NCI-H187 (cell line): ENCODE measurements around the gene DDX60.
A peak's percentile ranks its signal among the peaks of the same experiment; 100 is the strongest.
"Not testable (repeated sequence)": the region's sequence is repeated elsewhere in the genome, so short reads cannot be mapped to it uniquely, and the experiment has no call there.

Experiments used
- DNase-seq, 2 experiments: peaks; one replicate each; lab custom pipeline; 2025; lab: John Stamatoyannopoulos, UW

Gene DDX60, protein sequence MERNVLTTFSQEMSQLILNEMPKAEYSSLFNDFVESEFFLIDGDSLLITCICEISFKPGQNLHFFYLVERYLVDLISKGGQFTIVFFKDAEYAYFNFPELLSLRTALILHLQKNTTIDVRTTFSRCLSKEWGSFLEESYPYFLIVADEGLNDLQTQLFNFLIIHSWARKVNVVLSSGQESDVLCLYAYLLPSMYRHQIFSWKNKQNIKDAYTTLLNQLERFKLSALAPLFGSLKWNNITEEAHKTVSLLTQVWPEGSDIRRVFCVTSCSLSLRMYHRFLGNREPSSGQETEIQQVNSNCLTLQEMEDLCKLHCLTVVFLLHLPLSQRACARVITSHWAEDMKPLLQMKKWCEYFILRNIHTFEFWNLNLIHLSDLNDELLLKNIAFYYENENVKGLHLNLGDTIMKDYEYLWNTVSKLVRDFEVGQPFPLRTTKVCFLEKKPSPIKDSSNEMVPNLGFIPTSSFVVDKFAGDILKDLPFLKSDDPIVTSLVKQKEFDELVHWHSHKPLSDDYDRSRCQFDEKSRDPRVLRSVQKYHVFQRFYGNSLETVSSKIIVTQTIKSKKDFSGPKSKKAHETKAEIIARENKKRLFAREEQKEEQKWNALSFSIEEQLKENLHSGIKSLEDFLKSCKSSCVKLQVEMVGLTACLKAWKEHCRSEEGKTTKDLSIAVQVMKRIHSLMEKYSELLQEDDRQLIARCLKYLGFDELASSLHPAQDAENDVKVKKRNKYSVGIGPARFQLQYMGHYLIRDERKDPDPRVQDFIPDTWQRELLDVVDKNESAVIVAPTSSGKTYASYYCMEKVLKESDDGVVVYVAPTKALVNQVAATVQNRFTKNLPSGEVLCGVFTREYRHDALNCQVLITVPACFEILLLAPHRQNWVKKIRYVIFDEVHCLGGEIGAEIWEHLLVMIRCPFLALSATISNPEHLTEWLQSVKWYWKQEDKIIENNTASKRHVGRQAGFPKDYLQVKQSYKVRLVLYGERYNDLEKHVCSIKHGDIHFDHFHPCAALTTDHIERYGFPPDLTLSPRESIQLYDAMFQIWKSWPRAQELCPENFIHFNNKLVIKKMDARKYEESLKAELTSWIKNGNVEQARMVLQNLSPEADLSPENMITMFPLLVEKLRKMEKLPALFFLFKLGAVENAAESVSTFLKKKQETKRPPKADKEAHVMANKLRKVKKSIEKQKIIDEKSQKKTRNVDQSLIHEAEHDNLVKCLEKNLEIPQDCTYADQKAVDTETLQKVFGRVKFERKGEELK (N-terminal part only)

DNA sequence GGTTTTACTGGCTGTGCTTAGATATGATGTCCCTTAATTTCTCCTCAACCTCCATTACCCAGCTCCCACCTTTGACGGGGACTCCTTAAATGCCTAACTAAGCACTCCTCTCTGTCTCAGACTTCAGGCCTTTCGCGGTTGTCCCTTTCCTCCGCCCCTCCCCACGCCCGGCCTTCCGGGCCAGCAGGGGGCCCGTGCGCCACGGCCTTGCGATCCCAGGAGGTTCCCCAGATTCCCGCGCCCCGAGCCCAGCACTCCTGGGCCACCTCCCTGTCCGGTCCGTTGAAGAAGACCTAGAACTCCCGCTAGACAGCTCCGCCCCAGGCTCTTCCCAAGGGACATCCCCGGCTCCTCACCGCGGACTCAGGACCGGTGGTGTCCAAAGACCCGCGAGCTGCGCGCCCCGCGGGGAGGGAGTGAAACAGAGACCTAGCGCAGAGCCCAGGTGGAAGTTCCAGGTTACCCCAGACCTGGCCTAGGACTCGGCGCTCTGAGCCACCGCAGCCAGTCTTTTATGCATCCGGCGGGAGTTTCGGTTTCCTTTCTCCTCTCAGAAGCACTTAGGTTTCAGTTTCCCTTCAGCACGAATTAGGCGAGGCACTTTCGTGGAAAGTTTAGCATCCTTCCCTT is at the start of gene DDX60:
DDX60 (minus strand) TSS at position 487 of the 630 bp plus-strand sequence. CDS start 7,493 bp downstream, outside the sequence.
- peak in 1 of 2 experiments; percentile 13 for DNase-seq

DNA sequence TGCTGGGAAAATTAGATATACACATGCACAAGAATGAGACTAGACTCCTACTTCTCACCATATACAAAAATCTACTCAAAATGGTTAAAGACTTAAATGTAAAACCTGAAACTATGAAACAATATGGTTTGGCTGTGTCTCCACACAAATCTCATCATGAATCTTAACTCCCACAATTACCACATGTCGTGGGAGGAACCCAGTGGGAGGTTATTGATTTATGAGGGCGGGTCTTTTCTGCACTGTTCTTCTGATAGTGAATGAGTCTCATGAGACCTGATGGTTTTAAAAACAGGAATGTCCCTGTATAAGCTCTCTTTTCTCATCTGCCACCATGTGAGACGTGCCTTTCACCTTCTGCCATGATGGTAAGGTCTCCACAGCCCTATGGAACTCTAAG is 48.5 kb upstream of the DDX60 start:
- DNase-seq = no peak

DNA sequence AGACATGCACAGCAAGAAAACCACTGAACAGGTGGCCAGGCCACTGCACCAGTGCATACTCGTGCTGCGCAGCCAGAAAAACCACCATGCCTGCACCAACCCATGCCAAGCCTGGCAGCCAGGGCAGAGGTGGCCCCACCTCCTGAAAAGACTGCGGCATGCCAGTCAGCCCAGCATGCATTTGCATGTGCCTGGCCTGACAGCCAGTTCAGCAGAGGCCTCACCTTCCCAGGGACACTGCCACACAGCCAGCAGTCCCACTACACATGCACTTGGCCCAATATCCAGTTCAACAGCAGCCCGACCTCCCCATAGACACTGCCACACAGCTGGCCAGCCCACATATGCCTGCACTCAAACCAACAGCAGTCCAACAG is 43.5 kb upstream of the DDX60 start:
- DNase-seq = no peak

DNA sequence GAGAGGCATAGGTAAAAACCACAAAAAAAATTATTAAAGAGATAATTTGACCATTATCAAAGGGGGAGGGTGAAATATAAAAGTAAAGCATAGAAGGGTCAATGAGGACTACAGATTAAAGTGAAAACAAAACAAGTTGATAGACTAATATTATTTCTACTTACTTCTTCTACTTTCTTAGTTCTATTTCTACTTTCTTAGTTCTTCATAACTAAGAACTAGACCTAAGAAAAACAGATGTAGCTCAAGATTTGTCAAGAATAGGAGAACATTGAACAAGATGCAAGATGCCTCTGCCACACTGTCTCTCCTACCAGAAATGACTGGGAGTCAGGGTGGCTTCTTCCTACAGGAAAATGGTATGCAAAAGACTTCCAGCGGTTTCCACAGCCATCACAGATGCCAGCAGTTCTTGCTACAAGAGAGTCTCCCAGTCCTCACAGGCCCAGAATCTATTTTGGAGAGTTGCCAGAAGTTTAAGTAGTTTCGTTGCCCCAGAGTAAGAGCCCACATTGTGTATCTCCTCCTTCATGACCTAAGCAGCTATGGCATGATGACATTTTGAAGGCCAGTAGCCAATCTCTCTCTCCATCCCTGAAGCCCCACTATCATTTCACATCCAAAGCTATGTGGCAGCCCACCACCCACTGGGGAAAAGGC is 42.9 kb upstream of the DDX60 start:
- no peak for DNase-seq

DNA sequence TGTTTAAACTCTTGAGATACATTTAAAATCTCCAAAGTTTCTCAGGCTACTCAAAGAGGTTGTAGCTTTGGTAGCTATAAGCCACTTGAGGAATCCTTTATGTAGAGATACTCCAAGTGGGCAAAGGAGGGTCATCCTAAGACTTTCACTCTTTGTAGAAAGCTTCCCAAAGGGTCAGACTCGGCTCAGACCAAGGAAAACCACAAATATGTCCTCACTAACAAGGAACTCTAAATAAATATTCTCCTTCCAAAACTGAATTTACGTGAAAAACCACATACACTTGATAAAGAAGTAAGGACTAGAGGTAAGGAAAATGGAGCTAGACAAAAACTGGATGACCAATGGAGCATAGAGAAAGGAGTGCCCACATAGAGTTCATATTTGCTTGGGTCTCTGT is 41.7 kb upstream of the DDX60 start:
- DNase-seq = no peak

DNA sequence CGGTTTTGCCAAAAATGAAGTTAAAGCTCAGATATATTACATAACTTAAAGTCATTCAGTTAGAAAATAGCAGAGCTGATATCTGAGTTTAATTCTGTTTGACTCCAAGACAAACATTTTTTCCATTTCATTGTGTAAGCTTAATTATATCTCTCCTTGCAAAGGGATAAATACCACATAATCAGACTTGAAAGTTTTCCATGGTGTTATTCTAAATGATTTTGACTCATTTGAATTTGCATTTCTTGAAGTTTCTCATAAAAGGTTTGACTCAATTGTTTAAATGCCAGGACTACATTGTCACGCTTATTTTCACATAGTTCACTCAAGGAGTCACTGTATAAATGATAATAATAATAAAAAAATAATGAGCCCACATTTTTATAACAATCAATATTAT is 39.4 kb upstream of the DDX60 start:
- DNase-seq = no peak

DNA sequence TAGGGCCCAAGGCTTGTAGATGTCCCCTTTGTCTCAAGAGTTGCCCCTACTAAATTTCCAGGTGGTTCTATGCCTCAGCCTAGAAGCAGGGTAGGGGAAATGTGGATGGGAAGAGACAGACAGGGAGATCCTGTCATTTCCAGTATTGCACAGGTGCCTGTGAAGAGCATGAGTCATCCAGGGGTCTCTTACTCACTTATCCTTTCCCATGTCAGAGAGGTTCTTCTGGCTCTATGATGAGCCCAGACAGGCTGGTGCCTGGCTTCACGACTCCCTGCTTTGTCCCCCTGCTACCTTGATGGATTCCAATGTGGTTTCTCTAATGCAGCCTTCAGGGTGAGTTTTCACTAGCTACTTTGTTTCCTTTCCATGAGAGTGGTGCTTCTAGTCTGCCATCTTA is 35.2 kb upstream of the DDX60 start:
- no peak for DNase-seq

DNA sequence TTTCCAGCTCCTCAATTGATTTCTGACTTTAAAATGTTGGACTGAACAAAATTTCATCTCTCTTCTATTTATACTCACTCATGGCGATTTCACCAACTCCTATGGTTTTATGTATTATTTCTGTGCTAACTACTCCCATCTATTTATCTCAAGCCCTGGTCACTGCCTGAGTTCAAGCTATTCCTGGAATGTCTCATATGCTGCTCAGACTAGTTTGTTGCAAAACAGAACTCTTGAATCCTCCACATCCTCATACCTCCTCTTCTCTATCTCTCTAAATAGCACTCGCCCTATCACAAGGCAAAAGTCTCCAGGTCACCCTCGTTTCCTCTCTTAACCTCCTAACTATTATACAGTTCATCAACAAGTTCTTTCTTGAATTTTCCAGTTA is 19.0 kb upstream of the DDX60 start:
- DNase-seq = no peak

DNA sequence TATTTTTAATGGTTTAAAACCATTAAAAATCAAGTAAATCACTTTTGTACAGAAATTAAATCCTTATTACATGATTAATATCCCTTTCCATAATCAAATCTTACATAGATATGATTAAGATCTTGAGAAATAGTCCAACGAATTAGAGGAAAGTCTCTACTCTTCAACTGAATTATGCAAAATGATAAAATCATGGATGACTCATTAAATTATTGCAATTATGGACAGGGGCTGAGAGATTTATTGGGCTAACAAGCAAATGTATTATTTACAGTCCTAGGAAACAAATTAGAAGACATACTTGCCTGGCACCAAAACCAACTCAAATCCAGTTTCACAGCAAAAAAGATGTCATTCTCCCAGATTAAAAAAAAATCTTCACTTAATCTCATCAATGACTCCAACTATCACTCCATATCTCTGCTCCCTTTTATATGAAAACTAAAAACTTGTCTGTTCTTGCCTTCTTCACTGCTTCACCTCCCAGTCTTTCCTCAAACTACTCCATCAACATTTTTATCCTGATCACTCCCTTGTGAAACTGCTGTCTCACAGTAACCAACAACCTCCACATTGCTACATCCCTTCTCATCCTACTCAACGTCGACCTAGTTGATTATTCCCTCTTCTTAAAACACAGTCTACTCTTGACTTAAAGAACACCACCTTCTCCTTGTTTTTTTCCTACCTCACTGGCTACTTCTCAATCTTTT is 18.4 kb upstream of the DDX60 start:
- DNase-seq = no peak

DNA sequence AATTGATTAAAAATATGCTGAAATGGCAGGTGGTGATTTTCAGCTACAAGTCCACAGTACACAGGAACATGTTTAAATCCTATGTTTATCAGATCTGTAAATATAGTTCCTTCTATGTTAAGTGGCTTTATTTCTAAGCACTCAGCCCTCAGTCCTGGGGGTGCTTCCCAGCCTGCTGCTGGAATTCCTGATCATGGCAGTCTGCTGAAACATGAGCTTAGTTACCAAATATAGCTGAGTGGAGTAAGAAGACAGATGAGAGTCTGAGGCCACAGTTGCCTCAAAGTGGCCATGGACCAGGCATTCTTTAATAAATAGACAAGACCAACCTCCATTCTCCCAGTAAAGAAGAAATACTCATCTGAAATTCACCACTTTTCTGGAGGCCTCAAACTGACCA is 17.1 kb upstream of the DDX60 start:
- DNase-seq = no peak

DNA sequence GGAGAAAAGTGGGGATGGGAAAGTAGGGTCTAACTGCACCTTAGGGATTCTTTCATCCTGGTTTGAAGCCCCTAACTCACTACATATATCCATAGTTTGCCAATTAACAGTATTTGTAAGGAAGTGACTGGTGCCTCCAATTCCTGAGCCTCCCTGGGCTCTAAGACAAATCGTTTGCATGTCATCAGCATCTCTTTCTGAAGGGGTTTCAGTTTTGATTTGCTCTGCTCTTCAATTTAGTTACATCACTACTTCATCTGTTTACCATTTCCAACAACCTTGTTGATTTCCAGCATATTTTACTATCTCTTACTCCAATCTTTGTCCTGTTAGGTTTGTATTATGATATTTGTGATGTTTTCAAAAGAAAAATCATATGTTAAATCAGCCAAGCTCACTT is 15.5 kb upstream of the DDX60 start:
- no peak for DNase-seq

DNA sequence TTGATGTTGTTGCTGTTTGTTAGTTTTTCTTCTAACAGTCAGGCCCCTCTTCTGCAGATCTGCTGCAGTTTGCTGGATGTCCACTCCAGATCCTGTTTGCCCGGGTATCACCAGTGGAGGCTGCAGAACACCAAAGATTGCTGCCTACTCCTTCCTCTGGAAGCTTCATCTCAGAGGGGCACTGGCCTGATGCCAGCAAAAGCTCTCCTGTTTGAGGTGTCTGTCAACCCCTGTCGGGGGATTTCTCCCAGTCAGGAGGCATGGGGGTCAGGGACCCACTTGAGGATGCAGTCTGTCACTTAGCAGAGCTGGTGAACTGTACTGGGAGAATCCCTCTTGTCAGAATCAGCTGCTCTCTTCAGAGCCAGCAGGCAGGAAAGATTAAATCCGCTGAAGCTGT is 12.0 kb upstream of the DDX60 start:
- not testable (repeated sequence) for DNase-seq

DNA sequence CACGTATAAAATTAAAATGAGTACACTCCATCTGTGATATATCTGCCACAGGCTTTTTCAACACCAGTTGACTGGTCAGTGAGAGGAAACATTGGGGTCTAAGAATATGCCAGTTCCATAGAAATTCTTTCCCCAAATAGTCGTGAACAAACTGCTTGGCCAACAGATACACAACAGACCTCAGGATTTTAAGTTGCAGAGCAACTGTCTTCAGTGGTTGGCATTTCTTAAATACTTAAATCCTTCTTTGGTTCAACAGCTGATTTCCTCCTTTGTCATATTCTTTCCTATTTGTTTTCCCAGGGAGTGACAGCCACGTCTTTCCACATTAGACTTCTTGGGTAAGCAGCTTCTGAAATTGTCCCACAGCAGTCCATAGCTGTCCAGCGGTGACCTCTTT is 7.0 kb upstream of the DDX60 start:
- no peak for DNase-seq

DNA sequence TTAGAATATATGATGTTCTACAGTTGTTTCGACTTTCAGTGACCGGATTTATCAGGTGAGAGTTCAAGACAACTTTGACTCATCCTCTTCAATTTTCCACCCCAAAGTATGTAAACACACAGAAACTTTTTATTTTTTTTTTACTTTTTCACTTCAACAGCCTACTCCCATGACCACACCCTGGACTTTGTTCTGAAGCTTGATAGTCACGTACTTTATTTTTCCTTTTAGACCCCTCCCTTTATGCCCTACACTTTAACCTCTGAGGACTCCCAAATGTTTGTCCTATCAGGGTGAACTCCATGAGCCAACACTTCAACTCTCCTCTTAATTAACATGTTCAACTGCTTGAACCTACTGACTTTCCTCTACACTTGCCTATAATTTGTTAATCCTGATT is 2.5 kb upstream of the DDX60 start:
- DNase-seq = no peak

DNA sequence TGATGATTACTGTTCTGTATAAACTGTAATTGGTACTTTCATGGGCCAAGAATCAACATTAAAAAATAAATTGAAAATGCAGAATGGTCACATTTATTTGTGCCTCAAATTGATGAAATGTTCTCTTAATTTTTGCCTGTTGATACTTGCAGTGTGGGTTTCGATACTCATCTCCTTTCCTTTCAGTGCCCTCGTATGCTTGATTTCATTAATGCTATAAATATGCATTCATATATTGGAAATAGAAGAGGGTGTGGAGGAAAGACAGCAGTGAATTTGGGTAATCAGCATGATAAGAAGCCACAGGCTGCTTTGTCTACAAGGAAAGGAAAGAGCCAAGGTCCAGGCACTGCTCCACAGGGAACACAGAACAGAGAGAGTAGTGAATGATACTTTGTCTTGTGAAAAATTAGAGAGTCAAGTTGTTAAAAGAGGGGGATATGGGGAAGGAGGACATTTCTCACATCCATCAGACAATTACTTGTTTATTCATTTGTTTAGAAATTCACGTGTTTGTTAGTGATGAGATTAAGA is 1.0 kb upstream of the DDX60 start:
- no peak for DNase-seq

DNA sequence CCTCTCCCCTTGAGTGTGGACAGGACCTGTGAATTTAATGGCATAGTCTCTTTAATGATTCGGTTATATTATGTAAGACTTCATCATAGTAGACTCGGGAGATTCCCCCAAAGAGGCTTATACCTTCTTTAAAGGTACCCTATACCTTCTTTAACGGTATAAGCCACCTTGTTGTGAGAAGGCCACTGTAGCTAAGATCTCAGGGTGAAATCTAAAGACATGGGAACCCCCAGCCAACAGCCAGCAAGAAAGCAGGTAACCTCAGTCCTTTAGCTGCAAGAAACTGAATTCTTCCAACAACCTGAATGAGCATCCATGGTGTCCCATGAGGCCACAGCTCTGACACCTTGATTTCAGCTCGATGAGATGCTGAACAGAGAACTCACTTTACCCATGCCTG is 931 bp downstream of the DDX60 start:
- DNase-seq = no peak

DNA sequence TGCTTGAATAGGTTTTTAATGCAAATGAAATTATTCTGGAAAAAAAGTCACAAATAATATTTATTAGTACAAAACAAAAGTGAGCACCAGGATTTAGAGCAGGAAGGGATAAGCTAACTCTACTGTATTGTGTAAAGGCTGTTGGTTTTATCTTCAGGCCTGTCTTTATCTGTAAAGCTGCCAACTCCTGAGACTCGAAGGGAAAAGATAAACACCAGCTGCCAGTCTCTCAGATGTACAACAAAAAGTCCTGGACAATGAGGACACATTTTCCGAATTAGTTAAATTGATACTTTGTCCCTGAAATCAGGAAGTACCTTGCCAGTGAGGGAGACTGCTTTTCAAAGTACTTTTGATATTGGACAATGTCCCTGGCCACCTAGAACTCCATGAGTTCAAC is 8.8 kb downstream of the DDX60 start:
- DNase-seq = no peak

DNA sequence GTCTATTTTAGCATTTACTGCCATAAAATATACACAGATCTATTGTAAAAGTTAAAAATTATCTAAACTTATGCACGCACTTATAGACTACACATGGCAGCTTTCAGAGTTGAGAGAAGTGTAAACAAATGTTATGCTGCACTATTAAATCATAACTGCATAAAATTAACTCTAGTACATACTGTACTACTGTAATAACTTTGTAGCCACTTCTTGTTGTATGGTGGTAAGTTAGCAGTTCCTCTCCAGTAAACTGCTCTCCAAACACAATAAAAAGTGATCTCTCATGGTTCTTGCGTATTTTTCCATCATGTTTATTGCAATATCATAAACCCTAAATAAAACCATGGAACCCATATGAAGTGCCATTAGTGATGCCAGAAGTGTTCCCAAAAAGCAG is 9.6 kb downstream of the DDX60 start:
- no peak for DNase-seq

DNA sequence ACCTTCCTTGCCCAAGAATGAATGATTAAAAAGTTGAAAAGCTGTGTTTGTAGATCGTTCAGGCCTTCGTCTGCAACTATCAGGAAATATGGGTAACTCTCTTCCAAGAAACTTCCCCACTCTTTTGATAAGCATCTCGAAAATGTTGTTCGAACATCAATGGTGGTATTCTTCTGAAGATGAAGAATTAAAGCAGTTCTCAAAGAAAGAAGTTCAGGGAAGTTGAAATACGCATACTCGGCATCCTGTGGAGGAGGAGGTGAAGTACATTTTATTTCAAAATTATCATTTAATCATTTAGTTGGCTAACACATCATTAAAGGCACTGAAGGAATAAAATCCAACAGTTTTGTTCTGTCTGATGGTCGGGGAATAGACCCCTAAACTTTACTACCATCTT is 12.1 kb downstream of the DDX60 start:
- DNase-seq = no peak

DNA sequence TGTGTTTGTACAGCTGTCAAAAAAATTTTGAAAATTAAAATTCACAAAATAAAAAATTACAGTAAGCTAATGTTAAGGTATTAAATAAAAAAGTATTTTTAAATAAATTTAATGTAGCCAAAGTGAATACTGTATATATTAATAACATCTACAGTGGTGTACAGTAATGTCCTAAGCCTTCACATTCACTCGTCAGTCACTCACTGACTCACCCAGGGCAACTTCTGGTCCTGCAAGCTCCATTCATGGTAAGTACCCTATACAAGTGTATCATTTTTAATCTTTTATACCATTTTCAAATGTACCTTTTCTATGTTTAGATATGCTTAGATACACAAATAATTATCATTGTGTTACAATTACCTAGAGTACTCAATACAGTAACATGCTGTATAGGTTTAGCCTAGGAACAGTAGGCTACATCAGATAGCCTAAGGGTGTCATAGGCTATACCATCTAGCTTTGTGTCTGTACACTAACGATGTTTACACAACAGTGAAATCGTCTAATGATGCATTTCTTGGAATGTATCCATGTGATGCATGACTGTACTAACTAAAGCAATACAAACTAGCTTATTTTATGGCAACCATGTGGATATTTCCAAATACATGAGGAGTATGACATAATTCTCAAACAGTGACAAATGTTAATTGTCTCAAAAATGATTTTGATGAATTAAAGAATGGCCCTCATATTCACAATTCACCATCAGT is 13.7 kb downstream of the DDX60 start:
- no peak for DNase-seq
